Karpas-422 (cell line): ENCODE results near the gene ADAM33. TPM values are rescaled to one million over a fixed set of nuclear protein-coding genes. Genes with fewer than 3 reads are reported as not detected.

Experiments
- DNase-seq: peaks from one replicate; pipeline ENCODE4 v3.0.0-alpha.2; 2015
- H2AFZ ChIP-seq: fragments of 200-600 bp; sonication (generic); 2 replicates; pipeline ENCODE4 v1.6.1; 2014; ENCODE audit warnings: antibody characterized with exemption, low read length, mixed read lengths
- H3K27ac ChIP-seq: fragments of 200-600 bp; sonication (generic); 2 replicates; pipeline ENCODE4 v1.5.1; 2014; ENCODE audit warnings: mild to moderate bottlenecking, low read length, moderate library complexity
- H3K27me3 ChIP-seq: fragments of 200-600 bp; sonication (generic); 2 replicates; pipeline ENCODE4 v1.6.1; 2014; ENCODE audit warnings: low read length, mixed read lengths
- H3K36me3 ChIP-seq: fragments of 200-600 bp; sonication (generic); 2 replicates; pipeline ENCODE4 v1.6.1; 2014; ENCODE audit warnings: low read length, mixed read lengths; ENCODE audit not compliant: insufficient read depth
- H3K4me1 ChIP-seq: fragments of 200-600 bp; sonication (generic); 2 replicates; pipeline ENCODE4 v1.6.1; 2014; ENCODE audit warnings: mild to moderate bottlenecking, low read length, mixed read lengths
- H3K4me2 ChIP-seq: fragments of 200-600 bp; sonication (generic); 2 replicates; pipeline ENCODE4 v1.6.1; 2014; ENCODE audit warnings: low read length, low read depth, mild to moderate bottlenecking; ENCODE audit not compliant: poor library complexity, severe bottlenecking
- H3K4me3 ChIP-seq: fragments of 200-600 bp; sonication (generic); 2 replicates; pipeline ENCODE4 v1.5.1; 2014; ENCODE audit warnings: mild to moderate bottlenecking, antibody characterized with exemption, low read length, mixed read lengths
- H3K79me2 ChIP-seq: fragments of 200-600 bp; sonication (generic); 2 replicates; pipeline ENCODE4 v1.6.1; 2014; ENCODE audit warnings: mild to moderate bottlenecking, low read length, mixed read lengths
- H3K9ac ChIP-seq: fragments of 200-600 bp; sonication (generic); 2 replicates; pipeline ENCODE4 v1.6.0; 2014; ENCODE audit warnings: low read length
- H3K9me2 ChIP-seq: fragments of 200-600 bp; sonication (generic), shearing (Covaris generic); replicated peaks from 2 replicates; pipeline ENCODE4 v1.6.0; 2014; ENCODE audit warnings: mild to moderate bottlenecking, low read length, moderate library complexity; ENCODE audit not compliant: insufficient read depth
- H3K9me3 ChIP-seq: fragments of 300-700, 200-600 bp; sonication (generic); 2 replicates; pipeline ENCODE4 v1.6.1; 2014; ENCODE audit warnings: low read length, mixed read lengths
- H4K20me1 ChIP-seq: fragments of 200-600 bp; sonication (generic); 2 replicates; pipeline ENCODE4 v1.6.1; 2014; ENCODE audit warnings: mild to moderate bottlenecking, antibody characterized with exemption, low read length, low read depth; ENCODE audit not compliant: insufficient read depth
- total RNA-seq: library from RNA; depleted of rRNA; stranded (reverse); fragments of >200 nt; shearing (Covaris generic); gene quantifications from 2 replicates; pipeline ENCODE4 v1.2.3, GENCODE V29; 2014; ENCODE audit warnings: low replicate concordance

ADAM33 gene
- total RNA-seq, 1 experiment from 2014 or later: not detected

- no peaks in the 10 kb centered on the region for H3K79me2 ChIP-seq
- H3K4me1 ChIP-seq: no peaks in the 10 kb centered on the region
- H3K27me3 ChIP-seq: no peaks in the 10 kb centered on the region
Measured at GRCh38 chr20:3724356-3724755, 42.5 kb upstream of the ADAM33 start.

DNA sequence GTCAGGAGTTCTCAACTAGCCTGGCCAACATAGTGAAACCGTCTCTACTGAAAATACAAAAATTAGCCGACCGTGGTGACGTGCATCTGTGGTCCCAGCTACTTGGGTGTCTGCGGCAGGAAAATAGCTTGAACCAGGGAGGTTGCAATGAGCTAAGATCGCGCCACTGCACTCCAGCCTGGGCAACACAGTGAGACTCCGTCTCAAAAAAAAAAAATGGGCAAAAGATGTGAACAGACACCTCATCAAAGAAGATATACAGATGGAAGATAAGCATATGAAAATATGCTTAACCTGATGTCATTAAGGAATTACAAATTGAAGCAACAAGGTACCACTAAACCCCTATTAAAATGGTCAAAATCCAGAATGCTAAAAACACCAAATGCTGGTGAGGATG, 41.5 kb upstream of the ADAM33 start:
- Histone ChIP-seq H3K9me2 (no peaks in the 10 kb centered on the region), H3K9me3 (no peaks in the 10 kb centered on the region), H3K4me1 (no peaks in the 10 kb centered on the region), H3K4me3 (no peak overlapping the region), H3K4me2 (no peak overlapping the region), H3K79me2 (no peaks in the 10 kb centered on the region), H3K27me3 (no peaks in the 10 kb centered on the region), H3K27ac (no peak overlapping the region), H2AFZ (no peak overlapping the region), H4K20me1 (no peaks in the 10 kb centered on the region), H3K36me3 (no peaks in the 10 kb centered on the region), H3K9ac (no peak overlapping the region)
- DNase-seq: no peak

More at GRCh38 chr20:3724356-3724755, 42.5 kb upstream of the ADAM33 start:
- H3K9ac ChIP-seq: no peak overlapping the region
- no peaks in the 10 kb centered on the region for H3K9me2 ChIP-seq
- H3K27ac ChIP-seq: no peak overlapping the region
- no peaks in the 10 kb centered on the region for H3K9me3 ChIP-seq
- DNase-seq: no peak
- H3K36me3 ChIP-seq: no peaks in the 10 kb centered on the region
- no peak overlapping the region for H3K4me3 ChIP-seq
- H2AFZ ChIP-seq: no peak overlapping the region
- no peak overlapping the region for H3K4me2 ChIP-seq
- no peaks in the 10 kb centered on the region for H4K20me1 ChIP-seq

GRCh38 chr20:3721912-3722311, 40.1 kb upstream of the ADAM33 start:
- Histone ChIP-seq H3K4me2 (no peak overlapping the region), H3K27ac (no peak overlapping the region), H3K9ac (no peak overlapping the region), H4K20me1 (no peaks in the 10 kb centered on the region), H3K9me2 (no peaks in the 10 kb centered on the region), H2AFZ (no peak overlapping the region), H3K27me3 (no peaks in the 10 kb centered on the region), H3K9me3 (no peaks in the 10 kb centered on the region), H3K79me2 (no peaks in the 10 kb centered on the region), H3K36me3 (no peaks in the 10 kb centered on the region), H3K4me3 (no peak overlapping the region), H3K4me1 (no peaks in the 10 kb centered on the region)
- DNase-seq: no peak

DNA sequence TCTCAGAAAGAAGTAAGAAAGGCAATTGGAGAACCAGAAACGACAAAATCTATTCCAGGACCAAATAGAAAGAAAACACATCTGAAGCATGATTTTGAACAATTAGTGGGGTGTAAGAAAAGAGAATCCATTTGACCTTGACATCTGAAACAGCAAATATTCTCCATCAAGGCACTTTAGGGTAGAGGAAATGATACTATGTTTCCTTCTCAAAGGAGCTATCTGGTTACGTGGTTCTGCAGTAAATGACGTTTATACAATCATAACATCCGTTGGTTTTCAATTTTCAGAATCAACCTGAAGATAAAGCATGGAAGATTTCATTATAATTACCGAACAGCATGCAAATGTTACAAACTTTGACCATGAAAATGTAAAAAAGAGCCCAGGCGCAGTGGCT, 38.8 kb upstream of the ADAM33 start:
- no peaks in the 10 kb centered on the region for H3K9me3 ChIP-seq
- H3K4me3 ChIP-seq: no peak overlapping the region
- no peaks in the 10 kb centered on the region for H3K79me2 ChIP-seq
- no peaks in the 10 kb centered on the region for H3K9me2 ChIP-seq
- no peak overlapping the region for H3K27ac ChIP-seq
- no peaks in the 10 kb centered on the region for H3K36me3 ChIP-seq
- no peak overlapping the region for H3K4me2 ChIP-seq
- H4K20me1 ChIP-seq: no peaks in the 10 kb centered on the region
- no peak overlapping the region for H2AFZ ChIP-seq
- no peaks in the 10 kb centered on the region for H3K4me1 ChIP-seq
- H3K9ac ChIP-seq: no peak overlapping the region
- no peaks in the 10 kb centered on the region for H3K27me3 ChIP-seq
- no peak for DNase-seq

- Histone ChIP-seq H3K9me2 (no peaks in the 10 kb centered on the region), H3K27ac (no peak overlapping the region), H3K36me3 (no peaks in the 10 kb centered on the region), H3K9me3 (no peaks in the 10 kb centered on the region), H3K4me2 (no peak overlapping the region), H2AFZ (no peak overlapping the region), H3K4me3 (no peak overlapping the region), H4K20me1 (no peaks in the 10 kb centered on the region), H3K4me1 (no peaks in the 10 kb centered on the region), H3K79me2 (no peaks in the 10 kb centered on the region), H3K9ac (no peak overlapping the region), H3K27me3 (no peaks in the 10 kb centered on the region)
- DNase-seq: no peak
Measured at GRCh38 chr20:3720068-3720467, 38.3 kb upstream of the ADAM33 start.

DNA sequence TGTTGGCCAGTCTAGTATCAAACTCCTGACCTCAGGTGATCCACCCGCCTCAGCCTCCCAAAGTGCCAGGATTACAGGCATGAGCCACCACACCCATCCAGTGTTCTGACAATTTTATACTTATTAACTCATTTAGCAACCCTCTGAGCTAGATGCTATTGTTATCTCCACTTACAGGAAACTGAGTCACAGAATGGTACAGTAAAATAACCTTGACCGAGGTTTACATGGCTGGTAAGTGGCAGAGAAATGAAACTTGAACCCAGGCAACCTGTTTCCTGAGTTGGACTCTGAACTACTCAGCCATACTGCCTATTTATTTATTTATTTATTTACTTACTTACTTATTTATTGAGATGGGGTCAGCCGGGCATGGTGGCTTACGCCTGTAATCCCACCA, 37.2 kb upstream of the ADAM33 start:
- Histone ChIP-seq H3K27me3 (no peaks in the 10 kb centered on the region), H4K20me1 (no peaks in the 10 kb centered on the region), H3K4me3 (no peak overlapping the region), H2AFZ (no peak overlapping the region), H3K36me3 (no peaks in the 10 kb centered on the region), H3K9me2 (no peaks in the 10 kb centered on the region), H3K9me3 (no peaks in the 10 kb centered on the region), H3K4me1 (no peaks in the 10 kb centered on the region), H3K9ac (no peak overlapping the region), H3K79me2 (no peaks in the 10 kb centered on the region), H3K27ac (no peak overlapping the region), H3K4me2 (no peak overlapping the region)
- no peak for DNase-seq

- DNase-seq: peak; percentile 86
- H3K9me3 ChIP-seq: no peaks in the 10 kb centered on the region
- H3K27me3 ChIP-seq: no peaks in the 10 kb centered on the region
- no peaks in the 10 kb centered on the region for H3K79me2 ChIP-seq
- H3K36me3 ChIP-seq: no peaks in the 10 kb centered on the region
- no peaks in the 10 kb centered on the region for H4K20me1 ChIP-seq
- H3K9ac ChIP-seq: no peak overlapping the region
- H3K4me1 ChIP-seq: no peaks in the 10 kb centered on the region
- H3K27ac ChIP-seq: no peak overlapping the region
- no peak overlapping the region for H2AFZ ChIP-seq
- H3K4me2 ChIP-seq: no peak overlapping the region
- H3K9me2 ChIP-seq: no peaks in the 10 kb centered on the region
- H3K4me3 ChIP-seq: no peak overlapping the region
Measured at GRCh38 chr20:3716195-3716834, 34.5 kb upstream of the ADAM33 start.

DNA sequence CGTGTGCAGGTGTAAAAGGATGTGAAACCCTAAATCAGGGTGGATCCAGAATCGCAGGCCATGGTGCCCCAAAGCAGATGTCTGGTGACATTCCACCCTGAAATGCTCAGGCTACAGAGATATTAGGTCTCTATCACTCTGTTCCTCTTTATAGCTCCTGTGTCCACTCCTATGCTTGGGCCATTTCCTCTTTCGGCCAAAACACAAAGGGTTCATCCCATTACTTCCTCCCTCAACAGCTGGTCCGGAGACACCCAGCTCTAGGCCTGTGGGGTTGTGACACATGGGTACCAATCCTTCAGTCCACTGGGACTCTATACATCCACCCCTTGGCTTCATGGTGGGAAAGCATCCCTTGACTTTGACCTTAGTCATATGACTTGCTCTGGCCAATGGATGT, 32.3 kb upstream of the ADAM33 start:
- Histone ChIP-seq H3K79me2 (no peaks in the 10 kb centered on the region), H4K20me1 (no peaks in the 10 kb centered on the region), H3K36me3 (no peaks in the 10 kb centered on the region), H3K27me3 (no peaks in the 10 kb centered on the region), H2AFZ (no peak overlapping the region), H3K9me3 (no peaks in the 10 kb centered on the region), H3K27ac (no peak overlapping the region), H3K4me1 (no peaks in the 10 kb centered on the region), H3K4me2 (no peak overlapping the region), H3K9ac (no peak overlapping the region), H3K9me2 (no peaks in the 10 kb centered on the region), H3K4me3 (no peak overlapping the region)
- DNase-seq: no peak
